ENCODE results near the gene KLHDC3.

DNA sequence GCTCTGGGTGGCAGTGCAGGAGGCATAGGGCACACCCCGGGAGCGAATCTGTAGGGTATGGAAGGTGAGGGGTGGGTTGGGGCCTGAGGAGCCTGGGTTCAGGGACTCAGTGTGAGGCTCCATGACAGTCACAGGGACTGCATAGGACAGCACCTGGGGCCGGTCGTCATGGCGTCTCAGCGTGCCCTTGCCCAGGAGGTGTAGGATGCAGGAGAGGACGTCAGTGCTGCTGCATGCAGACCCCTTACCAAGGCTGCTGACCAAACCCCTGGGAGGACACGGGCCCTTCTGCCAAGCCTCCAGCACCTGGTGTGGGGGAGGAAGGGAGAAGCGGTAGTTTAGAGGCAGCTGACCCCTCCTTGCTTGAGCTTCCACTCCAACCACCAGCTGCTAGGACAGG lies 23.7 kb downstream of the KLHDC3 start:
- no peak for TF ChIP-seq YY1 (IDR thresholded peaks at IDR 0.05; ENCODE audit: insufficient read depth, insufficient read length)
- no peak for TF ChIP-seq ZNF274 (IDR thresholded peaks at IDR 0.05; ENCODE audit: low read depth, low read length)
